Endothelial cell of umbilical vein (primary cell): ENCODE data around the gene TOB1.

Experiments used
- POLR2A ChIP-seq: IDR thresholded peaks from 2 replicates; pipeline ENCODE4 v1.6.1; 2012; ENCODE audit warnings: low read depth, mild to moderate bottlenecking, control low read depth, low read length
- POLR2AphosphoS5 ChIP-seq: IDR thresholded peaks from 2 replicates; pipeline ENCODE4 v1.6.1; 2012; ENCODE audit warnings: low read depth, mild to moderate bottlenecking, control low read depth, low read length, moderate library complexity; ENCODE audit not compliant: insufficient read depth
- TF ChIP-seq, protein P1 (sequence below), 2 donors: IDR thresholded peaks; 1 replicate in 1 of 2; 2 replicates in 1 of 2; pipeline ENCODE4 v1.5.1; 2011; ENCODE audit warnings: low read length in 2 of 2, mild to moderate bottlenecking in 2 of 2, moderate library complexity in 2 of 2, control low read depth in 1 of 2, inconsistent platforms in 1 of 2, low read depth in 1 of 2; ENCODE audit not compliant: insufficient read depth in 1 of 2; ENCODE audit errors: extremely low read depth in 1 of 2

DNA sequence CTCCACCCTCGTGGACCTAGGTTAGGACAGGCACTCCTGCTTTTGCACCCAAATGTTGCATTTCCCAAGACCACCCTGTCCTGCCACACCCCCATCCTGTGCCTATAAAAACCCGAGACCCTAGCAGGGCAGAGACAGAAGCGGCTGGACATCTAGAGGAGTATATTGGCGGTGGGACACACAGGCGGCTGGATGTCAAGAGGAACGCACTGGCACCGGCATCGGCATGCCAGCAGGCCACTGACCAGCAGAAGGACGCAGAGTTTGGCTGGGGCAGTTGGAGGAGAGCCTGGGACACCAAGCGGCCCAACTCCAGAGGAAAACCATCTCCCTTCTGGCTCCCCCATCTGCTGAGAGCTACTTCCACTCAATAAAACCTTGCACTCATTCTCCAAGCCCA is 45.5 kb downstream of the TOB1 start:
- TF ChIP-seq POLR2AphosphoS5 (no peak), POLR2A (no peak)
- TF ChIP-seq, protein P1, sequence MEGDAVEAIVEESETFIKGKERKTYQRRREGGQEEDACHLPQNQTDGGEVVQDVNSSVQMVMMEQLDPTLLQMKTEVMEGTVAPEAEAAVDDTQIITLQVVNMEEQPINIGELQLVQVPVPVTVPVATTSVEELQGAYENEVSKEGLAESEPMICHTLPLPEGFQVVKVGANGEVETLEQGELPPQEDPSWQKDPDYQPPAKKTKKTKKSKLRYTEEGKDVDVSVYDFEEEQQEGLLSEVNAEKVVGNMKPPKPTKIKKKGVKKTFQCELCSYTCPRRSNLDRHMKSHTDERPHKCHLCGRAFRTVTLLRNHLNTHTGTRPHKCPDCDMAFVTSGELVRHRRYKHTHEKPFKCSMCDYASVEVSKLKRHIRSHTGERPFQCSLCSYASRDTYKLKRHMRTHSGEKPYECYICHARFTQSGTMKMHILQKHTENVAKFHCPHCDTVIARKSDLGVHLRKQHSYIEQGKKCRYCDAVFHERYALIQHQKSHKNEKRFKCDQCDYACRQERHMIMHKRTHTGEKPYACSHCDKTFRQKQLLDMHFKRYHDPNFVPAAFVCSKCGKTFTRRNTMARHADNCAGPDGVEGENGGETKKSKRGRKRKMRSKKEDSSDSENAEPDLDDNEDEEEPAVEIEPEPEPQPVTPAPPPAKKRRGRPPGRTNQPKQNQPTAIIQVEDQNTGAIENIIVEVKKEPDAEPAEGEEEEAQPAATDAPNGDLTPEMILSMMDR (IDR thresholded peaks at IDR 0.05; ENCODE audit: extremely low read depth in 1 of 2, insufficient read depth in 1 of 2, low read depth in 1 of 2, low read length in 2 of 2), result no peak
